Neural cell (in vitro differentiated cells): ENCODE measurements around the gene AQP6. TPM values are rescaled to one million over a fixed set of nuclear protein-coding genes. Genes with fewer than 3 reads are reported as not detected.

Experiments used
- H2AFZ ChIP-seq: fragments of 200-600, 300-800 bp; sonication (generic), shearing (Covaris generic); 2 replicates; pipeline ENCODE4 v1.6.0; 2014; ENCODE audit warnings: low read depth, mild to moderate bottlenecking, antibody characterized with exemption, low read length, moderate library complexity
- H3F3A ChIP-seq: fragments of 200-600 bp; shearing (Covaris generic); 2 replicates; pipeline ENCODE4 v1.6.1; 2016; ENCODE audit warnings: mild to moderate bottlenecking, moderate library complexity, mixed read lengths, antibody characterized with exemption, low read length; ENCODE audit not compliant: insufficient read depth, poor library complexity, severe bottlenecking
- H3K27ac ChIP-seq: fragments of 200-600, 300-800 bp; sonication (generic), shearing (Covaris generic); 2 replicates; pipeline ENCODE4 v1.5.1; 2014; ENCODE audit warnings: mild to moderate bottlenecking, low read length, moderate library complexity
- H3K27me3 ChIP-seq: fragments of 300-800, 200-600 bp; sonication (generic), shearing (Covaris generic); 2 replicates; pipeline ENCODE4 v1.6.0; 2014; ENCODE audit warnings: mild to moderate bottlenecking, low read depth, low read length, moderate library complexity; ENCODE audit not compliant: insufficient read depth
- H3K36me3 ChIP-seq: fragments of 300-800, 200-600 bp; sonication (generic), shearing (Covaris generic); 2 replicates; pipeline ENCODE4 v1.5.1; 2014; ENCODE audit warnings: mild to moderate bottlenecking, antibody characterized with exemption, low read length, moderate library complexity; ENCODE audit not compliant: insufficient read depth
- H3K4me2 ChIP-seq: fragments of 300-800, 200-600 bp; sonication (generic), shearing (Covaris generic); 2 replicates; pipeline ENCODE4 v1.6.0; 2014; ENCODE audit warnings: mild to moderate bottlenecking, low read length
- H3K4me3 ChIP-seq: fragments of 300-800, 200-600 bp; sonication (generic), shearing (Covaris generic); 2 replicates; pipeline ENCODE4 v1.5.1; 2014; ENCODE audit warnings: mild to moderate bottlenecking, low read length, moderate library complexity
- H3K79me2 ChIP-seq: fragments of 200-600 bp; shearing (Covaris generic); replicated peaks from 2 replicates; pipeline ENCODE4 v1.6.0; 2014; ENCODE audit warnings: mild to moderate bottlenecking, low read length, moderate library complexity; ENCODE audit not compliant: insufficient read depth
- H3K9ac ChIP-seq: fragments of 300-800, 200-600 bp; sonication (generic), shearing (Covaris generic); 2 replicates; pipeline ENCODE4 v1.6.1; 2016; ENCODE audit warnings: mild to moderate bottlenecking, low read length, mixed read lengths
- H3K9me2 ChIP-seq: fragments of 200-600 bp; shearing (Covaris generic); 2 replicates; pipeline ENCODE4 v1.6.1; 2016; ENCODE audit warnings: mild to moderate bottlenecking, low read length, mixed read lengths; ENCODE audit not compliant: insufficient read depth
- H3K9me3 ChIP-seq: fragments of 200-600, 300-800 bp; sonication (generic), shearing (Covaris generic); 2 replicates; pipeline ENCODE4 v1.6.1; 2016; ENCODE audit warnings: mild to moderate bottlenecking, mixed run types, low read length, moderate library complexity, mixed read lengths
- H4K20me1 ChIP-seq: fragments of 200-600 bp; shearing (Covaris generic); 2 replicates; pipeline ENCODE4 v1.6.1; 2016; ENCODE audit warnings: mild to moderate bottlenecking, mixed run types; ENCODE audit not compliant: insufficient read depth
- CTCF ChIP-seq: fragments of 450-650 bp; IDR thresholded peaks from 2 replicates; pipeline ENCODE4 v1.5.1; 2014; ENCODE audit warnings: antibody characterized with exemption, mild to moderate bottlenecking, moderate library complexity; ENCODE audit not compliant: poor library complexity, severe bottlenecking
- EP300 ChIP-seq: fragments of 450-650 bp; conservative IDR thresholded peaks from 2 replicates; pipeline ENCODE4 v1.6.1; 2014; ENCODE audit warnings: antibody characterized with exemption, mild to moderate bottlenecking, moderate library complexity; ENCODE audit not compliant: poor library complexity, severe bottlenecking
- EZH2 ChIP-seq: fragments of 200-600, 300-800 bp; shearing (Covaris generic), sonication (generic); IDR thresholded peaks from 2 replicates; pipeline ENCODE4 v1.6.1; 2014; ENCODE audit warnings: antibody characterized with exemption, low read length, borderline replicate concordance, mild to moderate bottlenecking; ENCODE audit not compliant: insufficient read depth, poor library complexity, severe bottlenecking
- MXI1 ChIP-seq: fragments of 450-650 bp; conservative IDR thresholded peaks from 2 replicates; pipeline ENCODE4 v1.6.1; 2014; ENCODE audit warnings: antibody characterized with exemption, mild to moderate bottlenecking; ENCODE audit not compliant: poor library complexity, severe bottlenecking
- POLR2AphosphoS5 ChIP-seq: IDR thresholded peaks from 2 replicates; pipeline ENCODE4 v1.6.1; 2012
- RAD21 ChIP-seq: fragments of 450-650 bp; conservative IDR thresholded peaks from 2 replicates; pipeline ENCODE4 v1.6.1; 2014; ENCODE audit warnings: antibody characterized with exemption, mild to moderate bottlenecking, moderate library complexity
- REST ChIP-seq: IDR thresholded peaks from 2 replicates; pipeline ENCODE4 v1.6.1; 2012; ENCODE audit warnings: borderline replicate concordance
- SMC3 ChIP-seq: fragments of 450-650 bp; conservative IDR thresholded peaks from 2 replicates; pipeline ENCODE4 v1.6.1; 2014; ENCODE audit warnings: antibody characterized with exemption, mild to moderate bottlenecking, moderate library complexity; ENCODE audit not compliant: poor library complexity
- TAF1 ChIP-seq: IDR thresholded peaks from 2 replicates; pipeline ENCODE4 v1.6.1; 2012; ENCODE audit warnings: low read depth
- polyA plus RNA-seq: library from polyadenylated mRNA; depleted of rRNA; stranded (reverse); fragments of >200 nt; gene quantifications from 2 replicates; pipeline ENCODE4 v1.2.3, GENCODE V29; 2014

Gene AQP6
- polyA plus RNA-seq, 1 donor from 2014 or later: not detected

GRCh38 chr12:50024227-50024626 is 51.5 kb downstream of the AQP6 start:
- H3K79me2 ChIP-seq: peaks cover 52% of the 10 kb centered on the region
- H3K27me3 ChIP-seq: no peaks in the 10 kb centered on the region
- H2AFZ ChIP-seq: peak overlapping the region; percentile 51
- TF ChIP-seq SMC3 (no peak), RAD21 (no peak), MXI1 (no peak), EZH2 (no peak), REST (no peak), TAF1 (no peak), POLR2AphosphoS5 (no peak), EP300 (no peak)
- peak overlapping the region; percentile 69 for H3K4me2 ChIP-seq
- no peaks in the 10 kb centered on the region for H3K36me3 ChIP-seq
- no peak overlapping the region for H3K27ac ChIP-seq
- no peak overlapping the region for H3K9ac ChIP-seq
- no peaks in the 10 kb centered on the region for H3K9me3 ChIP-seq
- no peaks in the 10 kb centered on the region for H3K9me2 ChIP-seq
- H4K20me1 ChIP-seq: no peaks in the 10 kb centered on the region
- H3K4me3 ChIP-seq: peak overlapping the region; percentile 80
- H3F3A ChIP-seq: peaks cover 4% of the 10 kb centered on the region

GRCh38 chr12:50024805-50025186 is 52.0 kb downstream of the AQP6 start:
- no peak overlapping the region for H3K27ac ChIP-seq
- H3K9me2 ChIP-seq: no peaks in the 10 kb centered on the region
- no peaks in the 10 kb centered on the region for H4K20me1 ChIP-seq
- peak overlapping the region; percentile 69 for H3K4me2 ChIP-seq
- H3K9ac ChIP-seq: peak overlapping the region; percentile 56
- H3F3A ChIP-seq: peaks cover 4% of the 10 kb centered on the region
- peak overlapping the region; percentile 80 for H3K4me3 ChIP-seq
- TF ChIP-seq RAD21 (no peak), SMC3 (no peak), EP300 (no peak), REST (no peak), MXI1 (no peak), TAF1 (no peak), CTCF (no peak)
- H3K36me3 ChIP-seq: no peaks in the 10 kb centered on the region
- H3K9me3 ChIP-seq: no peaks in the 10 kb centered on the region
- H3K27me3 ChIP-seq: no peaks in the 10 kb centered on the region
- peak overlapping the region; percentile 51 for H2AFZ ChIP-seq
- H3K79me2 ChIP-seq: peaks cover 46% of the 10 kb centered on the region
